HG02571 (cell line): ENCODE results near the gene DNER.
"Not testable (repeated sequence)": the region's sequence is repeated elsewhere in the genome, so short reads cannot be mapped to it uniquely, and the experiment has no call there.

Experiments
- ATAC-seq: cut with Tn5 transposase; IDR thresholded peaks from one replicate; pipeline ENCODE4 v1.9.1; 2021; ENCODE audit warnings: mild to moderate bottlenecking, moderate library complexity; ENCODE audit not compliant: unreplicated experiment

The DNER gene

DNA sequence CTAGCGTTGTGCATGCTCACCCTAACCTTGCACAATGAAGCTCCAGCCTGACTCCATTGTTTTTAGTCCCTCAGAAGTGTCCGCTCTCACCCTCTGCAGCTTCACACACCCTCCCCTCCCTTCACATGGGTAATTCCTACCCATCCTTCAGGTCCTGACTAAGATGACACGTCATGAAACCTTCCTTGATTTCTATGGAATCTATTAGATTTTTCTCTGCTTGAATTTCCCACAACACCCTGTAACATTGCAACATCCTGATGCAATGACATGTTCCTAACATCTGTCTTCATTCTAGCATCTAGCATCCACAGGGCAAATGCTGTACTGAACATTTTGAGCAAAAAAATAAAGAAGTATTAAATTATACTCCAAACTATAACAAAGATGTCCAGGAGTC lies 366.2 kb downstream of the DNER start:
- ATAC-seq, result no peak

DNA sequence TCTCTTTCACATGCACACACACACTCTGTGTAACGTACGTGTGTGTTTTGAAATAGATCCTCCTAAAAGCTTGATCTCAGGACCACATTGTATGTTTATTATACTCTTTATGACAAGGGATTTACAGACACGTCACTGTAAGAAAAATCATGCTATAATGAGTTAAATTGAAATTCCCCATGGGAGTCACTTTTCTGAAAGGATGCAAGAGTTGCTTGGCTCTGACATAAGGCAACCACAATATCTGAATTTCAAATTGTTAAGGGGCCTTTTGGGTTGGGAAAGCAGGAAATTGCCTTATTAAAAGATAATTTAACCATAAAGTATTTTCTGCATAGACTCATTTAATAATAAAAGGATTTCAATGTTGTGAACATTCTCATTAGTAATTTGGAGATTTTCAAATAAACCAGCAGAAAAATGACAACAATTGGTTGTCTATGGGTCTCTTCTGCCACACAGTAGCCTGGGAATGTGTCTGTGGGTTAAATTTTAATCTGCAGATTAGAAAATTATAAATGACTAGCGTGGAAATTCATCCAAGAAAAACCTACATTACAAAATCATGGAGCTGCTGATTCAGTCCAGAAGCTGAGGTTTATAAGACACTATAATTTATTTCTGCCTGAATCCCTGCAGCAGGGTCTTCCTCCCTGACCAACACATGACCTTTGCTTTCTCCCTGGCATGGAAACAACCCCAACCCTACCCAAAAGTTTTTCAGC lies 367.4 kb downstream of the DNER start:
- ATAC-seq, result no peak

DNA sequence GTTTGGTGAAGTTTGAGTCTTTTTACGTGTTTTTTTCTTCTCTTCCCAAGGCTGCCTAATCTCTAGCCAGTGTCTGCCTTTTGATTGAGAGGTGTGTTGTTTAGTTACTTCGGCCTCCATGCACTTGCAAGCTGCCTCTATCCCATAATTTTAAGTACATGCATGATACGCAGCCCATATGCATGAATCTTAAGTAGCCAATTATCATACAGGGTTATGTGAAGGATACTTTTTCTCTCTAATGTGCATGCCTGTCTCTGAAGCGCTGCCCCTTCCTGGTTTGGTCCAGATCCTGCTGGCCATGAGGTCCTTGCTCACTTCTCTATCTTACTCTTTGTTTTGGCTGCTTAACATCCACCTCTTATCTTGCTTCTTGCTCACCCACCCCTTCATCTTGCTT lies 369.4 kb downstream of the DNER start:
- ATAC-seq, result no peak

DNA sequence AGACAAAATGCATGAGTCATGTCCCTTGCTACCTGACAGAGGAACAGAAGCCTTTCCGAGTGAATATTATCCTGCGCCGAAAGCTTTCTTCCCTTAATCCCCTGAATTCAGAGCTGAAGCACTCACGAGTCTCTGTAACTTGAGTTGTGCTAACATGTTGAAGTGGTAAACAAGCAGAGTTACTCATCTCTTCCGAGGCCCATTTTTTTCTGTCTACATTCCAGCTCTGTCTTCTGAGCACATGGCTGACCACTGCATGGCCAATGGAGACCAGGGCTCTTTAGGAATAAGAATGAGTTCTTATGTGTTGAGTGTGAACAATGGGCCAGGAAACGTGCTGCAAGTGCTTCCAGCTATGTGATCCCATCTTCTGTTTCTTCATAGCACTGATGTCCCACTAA lies 370.2 kb downstream of the DNER start:
- no peak for ATAC-seq

DNA sequence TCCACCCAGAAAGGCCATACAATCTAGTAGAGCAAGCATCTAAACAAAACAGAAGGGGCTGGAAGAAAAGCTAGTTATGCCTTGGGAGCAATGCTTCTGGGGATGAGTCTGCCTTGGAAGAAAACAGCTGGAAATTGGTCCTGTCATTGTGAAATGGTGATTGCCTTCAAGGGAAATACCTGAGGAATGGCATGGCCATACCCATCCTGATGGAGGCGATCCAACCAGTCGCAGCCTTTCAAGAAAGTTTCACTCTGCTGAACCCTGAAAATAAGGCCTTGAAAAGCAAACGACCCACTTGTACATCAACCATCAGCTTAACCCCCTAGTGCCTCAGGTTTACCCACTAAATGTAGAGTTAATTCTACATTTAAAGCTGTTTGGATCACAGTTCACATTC lies 370.7 kb downstream of the DNER start:
- no peak for ATAC-seq

DNA sequence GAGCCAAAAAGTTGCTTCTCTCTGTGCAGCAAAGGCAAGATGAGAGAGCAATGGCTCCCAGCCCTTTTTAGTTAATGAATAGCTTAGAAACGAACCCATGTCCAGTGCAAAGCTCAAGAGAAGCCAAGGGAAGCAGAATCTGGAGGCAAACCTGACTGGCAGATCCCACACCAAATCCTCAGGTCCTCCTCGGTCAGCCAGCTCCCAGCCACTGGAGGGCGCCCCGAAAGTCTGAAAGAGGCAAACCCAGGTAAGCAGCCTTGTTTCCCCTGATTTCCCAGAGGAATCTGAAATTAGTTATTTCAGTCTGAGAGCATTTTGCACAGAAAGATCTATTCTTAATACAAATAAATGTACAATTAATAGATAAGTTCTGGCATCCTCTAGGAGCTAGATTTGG lies 372.0 kb downstream of the DNER start:
- ATAC-seq, result no peak

DNA sequence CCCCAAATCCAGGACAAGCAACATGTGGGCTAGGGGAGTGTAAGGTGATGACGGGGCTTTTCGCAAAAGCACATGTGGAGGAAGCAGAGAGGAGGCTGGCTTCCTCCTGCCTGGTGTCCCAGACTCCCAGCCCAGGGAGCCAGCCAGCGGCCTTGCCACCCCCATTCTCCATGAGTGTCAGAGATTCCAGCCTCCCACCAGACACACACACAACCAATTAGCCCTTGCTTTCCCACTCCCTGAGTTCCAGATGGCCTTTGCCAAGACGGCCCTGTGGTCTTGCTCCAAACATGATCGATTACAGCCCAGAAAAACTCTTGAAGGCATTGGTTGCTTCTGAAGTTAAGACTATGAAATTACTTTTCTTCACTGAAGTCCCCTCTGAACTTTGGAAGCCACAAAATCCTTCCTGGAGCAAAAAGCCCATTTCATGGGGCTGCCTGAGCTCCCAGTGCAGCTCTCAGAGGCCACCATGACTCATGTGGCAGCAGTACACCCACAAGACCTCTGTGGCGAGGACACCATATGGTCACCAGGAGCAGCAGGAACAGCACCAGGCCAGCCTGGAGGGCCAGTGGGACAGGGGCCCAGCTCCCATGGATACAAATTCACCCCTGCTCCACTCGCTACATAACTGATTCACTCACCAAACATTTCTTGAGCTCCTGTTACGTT lies 374.1 kb downstream of the DNER start:
- ATAC-seq, result no peak

DNA sequence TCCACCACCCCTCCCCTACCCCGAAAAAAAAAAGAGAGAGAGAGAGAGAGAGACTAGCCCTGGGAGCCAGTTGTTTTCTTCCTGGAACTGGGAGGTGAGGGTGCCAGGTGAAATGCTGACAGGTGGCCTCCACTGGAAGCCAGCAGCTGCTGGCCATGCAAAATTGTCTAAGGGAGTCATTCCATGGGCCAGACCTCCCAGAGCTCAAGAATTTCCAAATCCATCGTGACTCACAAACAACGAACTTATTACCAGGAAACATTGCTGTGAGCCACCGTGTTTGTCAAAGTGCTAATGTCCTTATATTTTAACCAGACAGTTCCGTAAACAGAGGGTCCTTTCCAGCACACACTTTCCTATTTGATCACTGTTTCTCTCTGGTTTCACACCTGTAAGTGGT lies 374.7 kb downstream of the DNER start:
- ATAC-seq, result no peak

DNA sequence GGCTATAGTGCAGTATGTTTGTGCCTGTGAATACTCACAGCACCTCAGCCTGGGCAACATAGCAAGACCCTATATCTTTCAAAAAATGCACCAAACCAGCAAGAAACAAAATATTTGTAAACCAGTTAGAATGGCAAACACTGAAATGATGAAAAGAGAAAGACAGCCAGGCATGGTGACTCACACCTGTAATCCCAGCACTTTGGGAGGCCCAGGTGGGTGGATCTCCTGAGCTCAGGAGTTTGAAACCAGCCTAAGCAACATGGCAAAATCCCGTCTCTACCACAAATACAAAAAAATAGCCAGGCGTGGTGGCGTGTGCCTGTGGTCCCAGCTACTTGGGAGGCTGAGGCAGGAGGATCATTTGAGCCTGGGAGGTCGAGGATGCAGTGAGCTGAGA lies 375.2 kb downstream of the DNER start:
- ATAC-seq, result not testable (repeated sequence)

DNA sequence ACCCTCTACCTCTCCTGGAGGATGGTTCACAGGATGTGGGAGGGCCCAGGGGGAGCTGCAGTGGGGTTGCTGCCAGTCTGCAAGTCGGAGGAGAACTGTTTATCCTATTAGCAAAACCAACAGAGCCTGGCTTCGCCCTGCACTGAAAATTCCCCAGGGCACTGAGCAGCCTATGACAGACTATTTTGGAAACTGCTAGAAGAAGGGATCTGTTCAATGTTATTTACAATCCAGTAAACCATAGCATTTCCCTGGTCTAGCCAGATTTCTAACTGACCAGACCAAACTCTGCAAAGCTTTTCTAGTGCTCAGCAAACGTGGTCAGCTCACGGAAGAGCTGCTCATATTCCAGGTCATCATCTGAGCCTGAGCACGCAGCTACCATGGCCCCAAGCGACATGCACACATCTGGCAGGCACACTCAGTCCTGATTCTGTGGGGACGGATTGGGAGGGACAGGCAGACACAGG lies 378.4 kb downstream of the DNER start:
- ATAC-seq, result no peak

DNA sequence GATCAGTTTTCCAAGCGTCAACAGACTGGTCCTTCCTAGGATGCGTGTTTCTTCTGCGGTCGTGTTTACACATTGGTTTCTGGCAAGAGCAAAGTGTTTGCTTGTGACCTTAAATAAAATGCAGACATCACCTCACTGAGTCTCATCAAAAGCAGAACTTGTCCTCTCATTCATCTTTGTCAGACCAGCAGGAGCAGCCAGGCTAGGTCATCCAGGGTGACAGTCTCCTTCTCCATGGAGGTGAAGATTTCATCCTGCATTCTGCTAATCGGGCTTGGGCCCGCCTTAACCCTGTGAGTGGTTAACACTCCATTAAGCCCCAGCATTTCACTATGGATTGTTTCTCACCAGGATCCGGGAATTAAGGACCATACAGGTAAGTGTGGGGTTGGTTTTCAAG lies 379.0 kb downstream of the DNER start:
- ATAC-seq, result no peak

DNA sequence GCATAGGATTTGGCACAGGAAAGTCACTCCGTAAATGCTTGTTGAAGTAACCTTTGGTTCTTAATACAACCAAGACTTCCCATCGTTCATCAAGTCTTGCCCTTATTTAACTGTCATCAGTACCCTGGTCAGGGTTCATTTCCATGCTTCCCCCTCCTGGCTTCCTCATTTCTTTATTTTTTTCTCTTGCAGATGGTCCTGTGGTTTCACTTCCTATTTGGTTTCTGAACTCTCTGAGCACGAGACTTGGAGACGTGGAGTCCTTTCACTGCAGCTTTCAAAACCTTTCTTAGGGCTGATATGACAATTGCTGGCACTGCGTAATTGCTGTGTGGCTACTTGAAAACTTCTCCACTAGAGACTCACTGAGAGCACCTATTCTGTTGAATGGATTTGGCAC lies 383.4 kb downstream of the DNER start:
- ATAC-seq, result no peak

DNA sequence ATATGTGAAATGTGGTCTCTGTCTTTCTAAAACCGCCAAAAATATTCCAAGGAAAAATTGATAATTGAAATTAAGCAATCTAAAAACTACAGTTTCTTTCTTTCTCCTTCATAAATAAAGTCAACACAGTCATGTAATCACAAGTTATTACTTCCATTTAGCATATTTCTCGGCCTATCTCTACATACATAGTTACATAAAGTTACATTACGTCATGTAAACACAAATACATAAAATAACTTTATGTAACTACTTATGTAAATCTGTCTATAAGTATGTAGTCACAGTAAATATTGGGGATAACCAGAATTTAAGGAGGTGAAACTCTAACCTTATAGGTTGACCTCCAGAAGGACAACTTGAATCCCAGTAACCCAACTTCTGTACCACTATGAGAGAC lies 394.8 kb downstream of the DNER start:
- ATAC-seq, result no peak

DNA sequence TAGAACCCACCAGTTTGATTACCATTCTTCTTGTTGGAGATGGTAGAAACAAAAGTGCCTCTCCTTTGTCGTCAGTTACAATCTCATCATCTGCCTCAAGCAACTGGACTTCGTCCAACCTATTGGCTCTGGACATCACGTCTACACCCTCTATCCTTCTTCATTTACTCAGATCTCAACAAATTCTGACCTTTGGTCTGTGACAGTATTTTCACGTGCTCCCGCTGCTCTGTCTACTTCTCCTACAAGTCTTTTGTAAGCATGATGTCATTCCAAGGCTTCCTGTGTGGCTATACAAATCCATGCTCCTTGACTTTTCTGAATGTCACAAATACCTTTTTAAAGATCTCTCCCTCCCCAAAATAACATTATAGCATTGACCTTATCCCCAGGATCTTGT lies 400.2 kb downstream of the DNER start:
- no peak for ATAC-seq

DNA sequence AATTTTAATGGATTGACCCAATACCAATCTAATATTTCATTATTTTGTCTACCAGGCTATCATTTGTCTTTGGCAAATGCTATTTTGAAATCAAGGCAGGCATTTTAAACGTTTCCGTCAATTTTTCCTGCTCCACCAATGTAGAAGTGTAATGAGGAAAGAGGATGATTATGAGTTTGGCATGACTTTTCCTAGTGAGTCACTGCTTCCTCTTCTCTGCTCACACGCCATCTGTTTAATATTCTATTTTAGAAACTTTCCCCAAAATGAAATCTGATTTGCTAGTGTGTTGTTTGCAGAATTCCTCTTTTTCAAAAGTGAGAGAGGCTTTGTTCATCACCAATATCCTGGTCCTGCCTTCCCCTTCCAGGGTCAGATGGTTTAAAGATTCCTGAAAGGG lies 400.8 kb downstream of the DNER start:
- no peak for ATAC-seq
